OCI-LY1 (cell line): ENCODE measurements around the gene METTL26.

Experiments used
- H2AFZ ChIP-seq: fragments of 200-600 bp; sonication (generic), shearing (Covaris generic); 2 replicates; pipeline ENCODE4 v1.6.0; 2014; ENCODE audit warnings: antibody characterized with exemption, mild to moderate bottlenecking, low read length
- H3F3A ChIP-seq: fragments of 200-600 bp; sonication (generic), shearing (Covaris generic); 2 replicates; pipeline ENCODE4 v1.6.0; 2014; ENCODE audit warnings: mild to moderate bottlenecking, antibody characterized with exemption, low read length, moderate library complexity; ENCODE audit not compliant: insufficient read depth
- H3K27ac ChIP-seq: fragments of 200-600 bp; sonication (generic); 2 replicates; pipeline ENCODE4 v1.5.1; 2014; ENCODE audit warnings: low read length, mixed run types, mild to moderate bottlenecking, low read depth; ENCODE audit not compliant: poor library complexity, severe bottlenecking
- H3K27me3 ChIP-seq: fragments of 200-600 bp; sonication (generic); 2 replicates; pipeline ENCODE4 v1.6.0; 2014; ENCODE audit warnings: antibody characterized with exemption, mild to moderate bottlenecking, low read length, moderate library complexity; ENCODE audit not compliant: insufficient read depth
- H3K36me3 ChIP-seq: fragments of 200-600 bp; sonication (generic); 2 replicates; pipeline ENCODE4 v1.6.1; 2014; ENCODE audit warnings: mild to moderate bottlenecking, antibody characterized with exemption, low read length, moderate library complexity, mixed read lengths; ENCODE audit not compliant: insufficient read depth
- H3K4me1 ChIP-seq: fragments of 200-600 bp; sonication (generic); 2 replicates; pipeline ENCODE4 v1.5.1; 2014; ENCODE audit warnings: mild to moderate bottlenecking, low read length, moderate library complexity; ENCODE audit not compliant: insufficient read depth, severe bottlenecking
- H3K4me2 ChIP-seq: fragments of 200-600 bp; sonication (generic), shearing (Covaris generic); 2 replicates; pipeline ENCODE4 v1.6.1; 2014; ENCODE audit warnings: low read length
- H3K4me3 ChIP-seq: fragments of 200-600 bp; sonication (generic); 2 replicates; pipeline ENCODE4 v1.5.1; 2014; ENCODE audit warnings: low read length, low read depth, mild to moderate bottlenecking, mixed read lengths; ENCODE audit not compliant: poor library complexity, severe bottlenecking
- H3K79me2 ChIP-seq: fragments of 200-600 bp; shearing (Covaris generic); 2 replicates; pipeline ENCODE4 v1.6.1; 2016; ENCODE audit warnings: mixed run types, low read length, mixed read lengths; ENCODE audit not compliant: insufficient read depth
- H3K9ac ChIP-seq: fragments of 200-600 bp; sonication (generic), shearing (Covaris generic); 2 replicates; pipeline ENCODE4 v1.6.1; 2014; ENCODE audit warnings: mild to moderate bottlenecking, low read length, mixed read lengths
- H3K9me2 ChIP-seq: fragments of 200-600 bp; sonication (generic), shearing (Covaris generic); 2 replicates; pipeline ENCODE4 v1.6.1; 2014; ENCODE audit warnings: low read depth, mild to moderate bottlenecking, low read length, mixed read lengths
- H3K9me3 ChIP-seq: fragments of 200-600 bp; shearing (Covaris generic); 2 replicates; pipeline ENCODE4 v1.6.1; 2014; ENCODE audit warnings: low read length, mixed read lengths
- H4K20me1 ChIP-seq: fragments of 200-600 bp; sonication (generic), shearing (Covaris generic); 2 replicates; pipeline ENCODE4 v1.6.0; 2016; ENCODE audit warnings: mild to moderate bottlenecking, low read length; ENCODE audit not compliant: insufficient read depth
- EZH2 ChIP-seq: fragments of 200-600 bp; sonication (generic), shearing (Covaris generic); IDR thresholded peaks from 2 replicates; pipeline ENCODE4 v1.8.0; 2017; ENCODE audit warnings: borderline replicate concordance, mixed run types, mild to moderate bottlenecking, antibody characterized with exemption, low read length, moderate library complexity, mixed read lengths
- TF ChIP-seq, protein P1 (sequence below): fragments of 200-600 bp; sonication (generic), shearing (Covaris generic); IDR thresholded peaks from 2 replicates; pipeline ENCODE4 v1.5.1; 2017; ENCODE audit warnings: mild to moderate bottlenecking, antibody characterized with exemption, low read length, moderate library complexity, mixed read lengths

The METTL26 gene

GRCh38 chr16:619476-620100 is 16.5 kb downstream of the METTL26 start:
- no peak overlapping the region for H3K9ac ChIP-seq

GRCh38 chr16:617855-618254 is 18.2 kb downstream of the METTL26 start:
- no peak overlapping the region for H3K27ac ChIP-seq
- no peak overlapping the region for H3K9ac ChIP-seq
- no peaks in the 10 kb centered on the region for H3K9me3 ChIP-seq
- no peaks in the 10 kb centered on the region for H3F3A ChIP-seq
- H3K27me3 ChIP-seq: no peaks in the 10 kb centered on the region
- no peaks in the 10 kb centered on the region for H4K20me1 ChIP-seq
- H3K4me1 ChIP-seq: peaks cover 14% of the 10 kb centered on the region
- TF ChIP-seq, protein P1, sequence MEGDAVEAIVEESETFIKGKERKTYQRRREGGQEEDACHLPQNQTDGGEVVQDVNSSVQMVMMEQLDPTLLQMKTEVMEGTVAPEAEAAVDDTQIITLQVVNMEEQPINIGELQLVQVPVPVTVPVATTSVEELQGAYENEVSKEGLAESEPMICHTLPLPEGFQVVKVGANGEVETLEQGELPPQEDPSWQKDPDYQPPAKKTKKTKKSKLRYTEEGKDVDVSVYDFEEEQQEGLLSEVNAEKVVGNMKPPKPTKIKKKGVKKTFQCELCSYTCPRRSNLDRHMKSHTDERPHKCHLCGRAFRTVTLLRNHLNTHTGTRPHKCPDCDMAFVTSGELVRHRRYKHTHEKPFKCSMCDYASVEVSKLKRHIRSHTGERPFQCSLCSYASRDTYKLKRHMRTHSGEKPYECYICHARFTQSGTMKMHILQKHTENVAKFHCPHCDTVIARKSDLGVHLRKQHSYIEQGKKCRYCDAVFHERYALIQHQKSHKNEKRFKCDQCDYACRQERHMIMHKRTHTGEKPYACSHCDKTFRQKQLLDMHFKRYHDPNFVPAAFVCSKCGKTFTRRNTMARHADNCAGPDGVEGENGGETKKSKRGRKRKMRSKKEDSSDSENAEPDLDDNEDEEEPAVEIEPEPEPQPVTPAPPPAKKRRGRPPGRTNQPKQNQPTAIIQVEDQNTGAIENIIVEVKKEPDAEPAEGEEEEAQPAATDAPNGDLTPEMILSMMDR: no peak
- no peak for TF ChIP-seq EZH2
- H3K36me3 ChIP-seq: no peaks in the 10 kb centered on the region; the same call in 1 of the 2 replicates
- no peak overlapping the region for H3K4me2 ChIP-seq
- H3K79me2 ChIP-seq: no peaks in the 10 kb centered on the region
- H3K9me2 ChIP-seq: no peaks in the 10 kb centered on the region
- no peak overlapping the region for H3K4me3 ChIP-seq
- no peak overlapping the region for H2AFZ ChIP-seq

More at GRCh38 chr16:619476-620100, 16.5 kb downstream of the METTL26 start:
- Histone ChIP-seq H3K4me1 (peaks cover 14% of the 10 kb centered on the region), H3K4me2 (no peak overlapping the region), H3K4me3 (no peak overlapping the region), H3K9me3 (no peaks in the 10 kb centered on the region), H3K27me3 (no peaks in the 10 kb centered on the region), H3K79me2 (no peaks in the 10 kb centered on the region), H3K27ac (no peak overlapping the region), H3F3A (no peaks in the 10 kb centered on the region), H3K9me2 (no peaks in the 10 kb centered on the region), H4K20me1 (no peaks in the 10 kb centered on the region), H2AFZ (no peak overlapping the region), H3K36me3 (no peaks in the 10 kb centered on the region)
- no peak for TF ChIP-seq EZH2
- TF ChIP-seq, protein P1: no peak

GRCh38 chr16:616733-617586 is 19.1 kb downstream of the METTL26 start:
- Histone ChIP-seq H3K9me2 (no peaks in the 10 kb centered on the region), H3F3A (no peaks in the 10 kb centered on the region), H3K4me3 (no peak overlapping the region), H4K20me1 (no peaks in the 10 kb centered on the region), H3K9ac (no peak overlapping the region), H3K27me3 (no peaks in the 10 kb centered on the region), H3K4me1 (peaks cover 13% of the 10 kb centered on the region), H3K36me3 (no peaks in the 10 kb centered on the region; the same call in 1 of the 2 replicates), H3K4me2 (no peak overlapping the region), H3K9me3 (no peaks in the 10 kb centered on the region), H2AFZ (no peak overlapping the region), H3K27ac (no peak overlapping the region), H3K79me2 (no peaks in the 10 kb centered on the region)
- TF ChIP-seq, protein P1: no peak
- no peak for TF ChIP-seq EZH2
